WTC11 (cell line): ENCODE results near the gene STXBP5.

ENCODE experiments used
- CTCF ChIP-seq: fragments of 200-600 bp; IDR thresholded peaks from 2 replicates; pipeline ENCODE4 v1.8.0; 2022; ENCODE audit warnings: antibody characterized with exemption
- MAX ChIP-seq: sonication (generic); formaldehyde crosslinking; IDR thresholded peaks from 2 replicates; pipeline ENCODE4 v1.8.0; 2022; ENCODE audit warnings: mild to moderate bottlenecking, missing genetic modification reagents
- USF2 ChIP-seq: sonication (generic); formaldehyde crosslinking; IDR thresholded peaks from 2 replicates; pipeline ENCODE4 v1.8.1; 2023; ENCODE audit warnings: mild to moderate bottlenecking, missing genetic modification reagents, moderate library complexity

GRCh38 chr6:147211349-147211748, 7.1 kb downstream of the STXBP5 start:
- no peak for TF ChIP-seq MAX (CRISPR knock-in tag)
- no peak for TF ChIP-seq CTCF
- no peak for TF ChIP-seq USF2 (CRISPR knock-in tag)
